Tongue (tissue), 2 donors: ENCODE results near the gene AXIN1. TPM values are rescaled to one million over a fixed set of nuclear protein-coding genes. Genes with fewer than 3 reads are reported as not detected.

ENCODE experiments used
- DNase-seq: peaks from one replicate; pipeline ENCODE4 v3.0.0-alpha.2; 2015
- total RNA-seq: library from RNA; depleted of rRNA; stranded (reverse); fragments of >200 nt; gene quantifications from one replicate; pipeline ENCODE4 v1.2.3, GENCODE V29; 2014

The AXIN1 gene
- total RNA-seq, 1 donor from 2014 or later, result 18.3 TPM

DNA sequence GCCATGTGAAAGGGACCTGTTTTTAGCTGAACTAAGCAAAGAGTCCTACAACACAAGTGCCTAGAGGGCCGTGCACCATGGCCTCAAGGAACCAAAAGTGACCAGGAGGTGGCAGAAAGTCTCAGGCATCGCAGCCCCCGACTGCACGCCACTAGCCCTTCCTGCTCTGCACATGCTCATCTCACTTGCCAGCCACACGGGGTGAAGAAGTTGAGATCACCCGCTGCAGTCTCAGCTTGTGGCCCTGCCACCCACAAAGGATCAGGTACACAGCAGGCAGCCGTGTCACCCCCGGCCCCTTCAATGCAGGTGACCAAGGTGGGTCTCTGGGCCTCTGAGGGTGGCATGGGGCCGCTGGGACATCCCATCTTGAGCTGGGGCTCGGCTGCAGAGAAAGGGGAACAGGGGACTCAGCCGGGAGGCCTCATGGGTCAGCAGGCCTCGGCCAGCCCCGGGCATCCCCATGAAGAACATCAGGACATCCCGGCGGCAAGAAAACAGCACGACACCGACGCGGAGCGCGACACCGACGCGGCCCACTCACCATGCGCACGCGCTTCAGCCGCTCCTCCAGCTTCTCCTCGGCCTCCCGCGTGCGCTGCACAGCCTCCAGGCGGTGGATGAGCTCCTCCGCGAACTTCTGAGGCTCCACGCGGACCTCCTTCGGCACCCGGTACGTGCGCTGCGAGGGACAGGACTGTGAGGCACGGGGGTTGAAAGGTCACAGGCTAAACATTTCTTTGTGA is 48.6 kb downstream of the AXIN1 start:
- no peak for DNase-seq

DNA sequence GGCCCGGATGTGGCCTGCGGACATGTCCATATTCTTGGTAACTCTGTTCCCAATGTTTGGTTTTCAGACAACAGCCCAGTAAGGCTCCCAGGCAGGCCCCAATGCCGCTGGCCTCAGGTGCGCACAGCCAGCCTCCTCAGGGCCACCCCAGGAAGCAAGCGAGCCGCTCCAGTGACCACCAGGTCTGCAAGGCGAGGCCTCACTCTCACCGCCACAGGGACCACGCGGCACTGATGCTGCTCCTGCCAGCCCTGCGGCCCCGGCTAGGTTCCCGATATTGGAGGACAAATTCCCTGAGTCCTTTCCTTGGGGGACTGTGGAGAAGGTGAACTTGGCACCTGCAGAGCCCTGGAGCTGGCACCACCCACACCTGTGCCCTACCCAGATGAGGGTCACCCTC is 50.6 kb downstream of the AXIN1 start:
- DNase-seq, result no peak

DNA sequence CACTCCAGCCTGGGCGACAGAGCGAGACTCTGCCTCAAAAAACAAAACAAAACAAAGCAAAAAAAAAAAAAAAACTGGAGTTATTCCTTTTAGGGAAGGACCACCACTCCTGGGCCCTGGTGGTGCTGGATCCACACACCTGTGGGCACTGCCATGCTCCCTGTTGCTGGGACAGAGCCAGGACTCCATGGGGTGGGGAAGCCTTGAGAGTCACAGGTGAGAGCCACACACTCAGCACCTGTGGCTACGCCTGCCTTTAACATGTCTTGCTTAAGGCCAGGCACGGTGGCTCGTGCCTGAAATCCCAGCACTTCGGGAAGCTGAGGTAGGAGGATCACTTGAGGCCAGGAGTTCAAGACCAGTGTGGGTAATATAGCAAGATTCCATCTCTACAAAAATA is 51.3 kb downstream of the AXIN1 start:
- no peak for DNase-seq

DNA sequence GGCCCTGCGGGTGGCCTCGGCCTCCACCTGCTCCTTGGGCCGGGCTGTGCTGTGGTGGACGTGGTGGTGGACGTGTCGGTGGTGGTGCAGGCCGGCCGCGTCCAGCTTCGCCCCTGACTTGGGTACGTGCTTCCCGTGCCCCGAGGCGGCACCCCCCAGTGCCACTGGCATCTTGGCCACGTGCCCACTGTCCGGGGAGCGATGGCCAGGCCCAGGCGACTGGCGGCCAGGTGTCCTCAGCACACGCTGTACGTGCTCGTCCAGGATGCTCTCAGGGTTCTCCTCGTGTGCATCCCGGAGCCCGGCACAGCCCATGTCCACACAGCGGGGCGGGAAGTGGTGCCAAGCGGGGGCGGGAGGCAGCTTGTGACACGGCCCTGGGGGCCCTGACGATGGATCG is 54.7 kb downstream of the AXIN1 start:
- DNase-seq, result no peak

DNA sequence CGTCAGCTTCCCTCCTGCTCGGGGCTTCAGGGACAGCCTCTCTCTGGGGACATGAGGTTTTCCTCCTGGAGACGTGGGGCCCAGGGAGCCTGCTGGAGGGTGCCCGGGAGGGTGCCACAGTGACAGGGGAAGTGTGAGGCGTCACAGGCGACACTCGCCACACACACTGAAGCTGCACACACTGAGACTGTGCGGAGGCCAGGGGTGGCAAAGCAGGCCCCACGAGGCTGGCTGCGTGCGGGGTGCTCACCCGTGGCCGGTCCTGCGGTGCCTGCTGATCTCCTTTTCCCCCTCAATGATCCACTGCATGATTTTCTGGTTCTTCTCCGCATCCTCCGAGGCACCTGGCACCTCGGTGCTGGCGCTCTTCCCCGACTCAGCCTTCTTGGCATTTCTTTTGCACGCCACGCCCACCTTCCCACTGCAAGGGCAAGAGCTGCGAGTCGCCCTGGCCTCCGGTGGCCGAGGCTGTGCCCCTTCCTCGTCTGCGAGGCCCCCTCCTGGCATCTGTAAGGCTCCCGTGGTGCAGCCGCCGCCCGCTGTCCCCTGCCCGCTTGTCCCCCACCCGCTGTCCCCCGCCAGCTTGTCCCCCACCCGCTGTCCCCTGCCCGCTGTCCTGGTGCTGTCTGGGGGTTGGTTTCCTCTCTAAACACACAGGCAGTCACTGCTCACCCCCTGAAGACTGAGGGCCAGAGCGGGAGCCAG is 55.6 kb downstream of the AXIN1 start:
- no peak for DNase-seq

DNA sequence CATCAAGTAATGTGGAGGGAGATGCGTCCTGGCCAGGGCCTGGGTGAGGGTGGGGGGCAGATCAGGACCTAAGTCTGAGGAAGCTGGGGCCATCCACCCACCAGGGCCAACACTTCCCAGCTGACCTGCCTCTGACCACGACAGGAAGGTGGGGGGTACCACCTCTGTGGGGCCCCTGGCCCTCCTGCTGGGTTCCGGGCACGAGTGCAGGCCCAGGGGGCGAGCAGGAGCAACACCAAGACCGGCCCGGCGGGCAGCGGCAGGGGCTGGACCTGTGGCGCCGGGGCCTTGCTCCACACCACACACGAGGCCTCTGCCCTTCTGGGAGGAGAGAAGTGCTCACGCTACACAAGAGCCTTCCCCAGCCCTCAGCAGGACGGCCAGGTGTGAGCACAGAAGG is 56.2 kb downstream of the AXIN1 start:
- no peak for DNase-seq

DNA sequence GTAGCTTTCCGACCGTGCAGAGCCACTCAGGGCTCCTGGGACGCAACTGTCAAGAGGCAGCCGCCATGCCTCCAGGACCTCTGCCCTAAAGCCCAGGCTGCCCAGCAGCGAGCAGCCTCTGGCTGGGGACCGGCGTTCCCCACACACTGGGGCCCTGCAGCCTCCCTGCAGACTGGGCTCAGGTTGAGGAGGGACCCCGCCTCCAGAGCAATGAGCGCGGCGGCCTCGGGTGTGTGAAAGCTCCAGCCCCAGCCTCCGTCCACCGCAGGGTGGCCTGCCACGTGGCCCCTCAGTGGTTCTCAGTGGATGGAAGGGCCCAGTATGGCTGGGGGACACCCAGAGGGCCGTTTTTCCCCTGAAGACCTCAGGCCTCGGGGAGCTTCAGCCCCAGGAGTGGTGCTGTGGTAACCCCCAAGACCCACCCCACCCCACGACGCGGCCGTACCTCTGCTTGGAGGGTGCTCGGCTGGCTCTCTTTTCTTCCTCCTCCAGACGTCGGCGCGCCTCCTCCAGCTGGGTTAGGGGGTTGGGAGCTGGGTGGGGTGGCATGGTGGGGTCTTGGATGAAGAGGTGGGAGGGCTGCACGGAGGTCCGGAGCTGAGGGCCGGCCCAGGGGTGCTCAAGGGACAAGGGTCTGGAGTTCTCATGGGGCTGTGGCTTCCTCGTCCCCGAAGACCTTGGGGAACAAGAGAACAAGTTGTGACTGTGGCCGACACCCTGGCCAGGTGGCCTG is 59.3 kb downstream of the AXIN1 start:
- DNase-seq, result no peak

DNA sequence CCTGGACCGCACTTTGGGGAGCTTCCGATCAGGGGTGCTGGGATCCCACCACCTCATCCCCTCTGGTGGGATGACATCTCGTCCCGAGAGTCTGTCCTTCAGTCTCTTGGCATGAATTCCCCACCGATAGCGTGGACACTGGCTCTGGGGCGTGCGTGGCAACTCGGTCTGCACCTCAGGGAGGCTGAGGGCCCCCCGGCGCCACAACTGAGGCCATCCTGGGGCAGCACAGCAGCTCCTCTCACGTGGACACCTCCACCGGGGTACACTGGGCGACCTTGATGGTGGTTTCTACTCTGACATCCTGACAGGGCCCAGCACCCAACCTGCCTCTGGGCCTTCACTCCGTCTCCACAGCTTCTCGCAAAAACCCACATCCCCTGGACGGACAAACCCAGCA is 61.0 kb downstream of the AXIN1 start:
- no peak for DNase-seq

DNA sequence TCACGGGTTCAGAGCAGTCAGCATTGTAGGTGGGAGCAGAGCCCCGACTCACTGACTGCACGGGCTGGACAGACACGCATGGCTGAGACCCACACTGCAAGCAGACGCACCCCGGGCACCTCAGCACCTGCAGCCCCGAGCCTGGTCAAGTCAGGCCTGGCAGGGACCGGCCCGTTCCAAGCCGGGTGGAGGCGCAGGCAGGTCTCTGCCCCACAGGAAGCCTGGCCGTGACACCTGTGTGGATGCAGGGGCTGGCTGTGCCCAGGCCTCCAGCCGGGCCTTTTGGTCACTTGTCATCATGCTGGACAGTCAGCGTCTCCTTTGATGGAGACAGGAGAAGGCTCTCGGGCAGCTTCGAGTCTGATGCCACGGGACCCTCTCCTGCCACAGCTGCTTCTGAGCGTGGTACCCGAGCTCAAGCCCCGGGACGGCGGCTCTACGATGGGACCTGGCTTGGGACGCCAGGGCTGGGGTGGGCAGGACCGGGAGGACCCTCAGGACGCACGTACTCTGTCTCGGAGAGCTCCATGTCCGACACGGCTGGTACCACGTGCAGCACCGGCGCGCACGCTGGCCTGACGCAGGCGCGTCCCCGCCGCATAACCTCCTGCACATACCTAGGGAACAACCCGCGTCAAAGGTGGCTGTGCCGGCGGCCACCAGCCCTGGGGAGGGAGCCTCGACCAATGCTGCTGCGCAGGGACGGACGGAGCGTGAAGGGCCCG is 61.7 kb downstream of the AXIN1 start:
- DNase-seq, result no peak

DNA sequence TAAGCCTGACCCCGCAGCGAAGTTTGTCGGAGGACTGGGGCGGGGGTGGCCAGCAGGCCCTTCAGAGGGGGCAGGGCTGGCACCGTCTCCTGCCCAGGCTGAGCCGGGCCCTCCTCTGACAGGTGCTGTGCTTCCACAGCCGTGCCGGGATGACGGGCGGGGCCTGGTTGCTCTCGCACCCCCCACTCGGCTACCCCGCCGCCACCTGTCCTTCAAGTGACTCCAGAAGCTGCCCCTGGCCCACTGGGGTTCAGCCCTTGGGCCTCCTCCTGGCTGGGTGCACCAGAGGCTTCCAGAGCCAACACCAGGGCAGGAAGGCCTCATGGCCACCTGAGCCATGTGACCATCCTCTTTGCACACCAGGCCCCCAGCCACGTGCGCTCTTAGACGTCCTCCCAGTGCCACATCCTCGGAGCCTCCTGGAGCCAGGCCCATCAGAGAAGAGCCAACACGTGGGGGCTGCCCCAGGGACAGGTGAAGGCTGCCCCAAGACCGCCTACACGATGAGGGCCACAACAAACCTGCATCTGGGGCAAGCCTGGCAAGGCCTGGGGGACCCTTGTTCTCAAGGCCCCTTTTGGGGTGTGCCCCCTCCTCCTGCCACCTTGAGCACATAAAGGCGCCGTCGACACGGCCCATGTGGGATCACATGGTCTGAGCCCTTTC is 62.4 kb downstream of the AXIN1 start:
- DNase-seq, result no peak

DNA sequence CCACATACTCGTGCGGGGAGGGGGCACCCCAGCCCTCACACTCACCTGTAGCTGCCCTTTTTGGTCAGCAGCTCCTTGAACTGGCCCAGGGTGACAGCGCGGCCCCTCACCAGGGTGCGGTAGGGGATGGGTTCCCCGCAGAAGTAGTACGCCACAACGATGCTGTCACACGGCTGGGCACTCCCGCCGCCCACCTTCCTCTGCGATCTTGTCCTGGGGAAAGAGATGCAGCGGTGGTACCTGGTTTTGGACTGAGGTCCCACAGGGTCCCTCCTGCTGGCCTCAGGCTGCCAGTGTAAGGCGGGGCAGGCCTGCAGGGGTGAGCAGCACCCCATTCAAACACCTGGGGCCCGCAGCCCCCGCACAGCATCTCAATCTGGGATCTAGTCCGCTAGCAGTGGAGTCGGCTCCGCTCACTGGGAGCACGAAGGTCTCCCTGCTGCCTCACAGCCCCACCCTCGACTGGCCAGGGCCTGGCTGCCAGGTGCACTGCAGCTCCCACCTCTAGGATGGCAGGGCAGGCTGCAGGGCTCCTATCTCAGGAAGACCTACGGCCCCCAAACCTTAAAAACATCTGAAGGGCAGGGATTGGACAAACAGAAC is 63.0 kb downstream of the AXIN1 start:
- no peak for DNase-seq

DNA sequence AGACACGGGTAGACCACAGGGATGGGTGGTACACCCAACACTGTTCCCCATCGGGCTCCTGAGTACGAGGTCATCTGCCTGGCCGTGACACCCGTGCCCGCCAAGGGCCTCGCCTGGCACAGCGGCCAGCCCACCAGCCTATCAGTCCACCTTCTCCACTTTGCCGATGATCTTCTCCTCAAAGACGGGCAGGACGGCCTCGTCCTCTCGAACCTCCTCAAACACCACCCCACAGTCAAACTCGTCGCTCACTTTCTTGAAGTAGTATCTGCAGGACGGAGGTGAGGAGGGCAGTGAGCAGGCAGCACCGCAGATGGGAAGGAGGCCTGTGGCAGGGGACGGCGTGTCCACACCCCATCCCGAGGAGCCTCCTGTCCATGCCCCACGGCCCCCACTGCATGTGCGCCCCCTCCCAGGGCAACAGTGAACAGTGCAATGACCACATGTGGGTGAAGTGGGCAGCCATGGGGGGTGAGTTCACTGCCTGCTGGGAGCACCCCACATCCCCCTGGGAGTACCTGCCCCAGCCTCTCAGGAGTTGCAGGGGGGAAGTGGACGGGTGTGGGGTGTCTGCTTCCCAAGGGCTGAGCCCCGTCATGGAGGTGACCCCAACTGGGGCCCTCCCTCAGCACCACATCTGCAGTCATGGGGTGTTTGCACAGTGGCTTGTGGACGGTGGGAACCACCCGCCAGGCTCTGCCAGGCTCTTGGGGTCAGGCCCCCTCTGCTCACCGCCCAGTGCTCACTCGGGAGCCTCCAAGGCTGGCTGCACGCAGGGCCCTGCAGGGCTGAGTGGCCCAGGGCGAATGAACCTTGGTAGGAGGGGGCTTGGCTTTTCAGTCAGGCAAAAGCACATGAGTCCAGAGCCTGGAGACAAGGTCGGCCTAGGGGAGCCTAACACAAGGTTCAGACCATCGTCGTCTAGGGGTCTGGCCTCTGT is 64.3 kb downstream of the AXIN1 start:
- no peak for DNase-seq

DNA sequence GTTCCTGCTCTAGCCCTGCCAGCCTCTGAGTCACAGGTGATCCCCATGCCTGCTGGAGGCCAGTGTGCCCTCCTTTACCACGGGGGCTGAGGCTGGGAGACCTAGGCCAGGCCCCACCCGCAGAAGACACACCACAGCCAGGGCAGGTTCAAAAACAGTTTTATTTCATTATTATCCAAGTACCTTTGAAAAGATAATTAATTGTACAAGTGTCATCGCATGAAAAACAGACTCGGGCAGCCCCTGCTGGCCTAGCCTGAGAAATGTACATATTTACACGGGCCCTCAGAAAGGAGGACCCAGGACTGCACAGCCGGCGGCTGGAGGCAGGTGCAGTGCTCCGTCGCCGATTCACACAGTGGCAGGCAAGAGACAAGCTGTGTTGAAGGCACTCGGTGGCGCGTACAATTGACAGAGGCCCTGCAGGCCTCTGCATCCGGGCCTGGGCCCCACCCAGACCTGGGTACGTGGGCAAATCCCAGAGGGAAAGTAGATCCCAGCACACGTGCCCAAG is 65.2 kb downstream of the AXIN1 start:
- DNase-seq, result no peak

DNA sequence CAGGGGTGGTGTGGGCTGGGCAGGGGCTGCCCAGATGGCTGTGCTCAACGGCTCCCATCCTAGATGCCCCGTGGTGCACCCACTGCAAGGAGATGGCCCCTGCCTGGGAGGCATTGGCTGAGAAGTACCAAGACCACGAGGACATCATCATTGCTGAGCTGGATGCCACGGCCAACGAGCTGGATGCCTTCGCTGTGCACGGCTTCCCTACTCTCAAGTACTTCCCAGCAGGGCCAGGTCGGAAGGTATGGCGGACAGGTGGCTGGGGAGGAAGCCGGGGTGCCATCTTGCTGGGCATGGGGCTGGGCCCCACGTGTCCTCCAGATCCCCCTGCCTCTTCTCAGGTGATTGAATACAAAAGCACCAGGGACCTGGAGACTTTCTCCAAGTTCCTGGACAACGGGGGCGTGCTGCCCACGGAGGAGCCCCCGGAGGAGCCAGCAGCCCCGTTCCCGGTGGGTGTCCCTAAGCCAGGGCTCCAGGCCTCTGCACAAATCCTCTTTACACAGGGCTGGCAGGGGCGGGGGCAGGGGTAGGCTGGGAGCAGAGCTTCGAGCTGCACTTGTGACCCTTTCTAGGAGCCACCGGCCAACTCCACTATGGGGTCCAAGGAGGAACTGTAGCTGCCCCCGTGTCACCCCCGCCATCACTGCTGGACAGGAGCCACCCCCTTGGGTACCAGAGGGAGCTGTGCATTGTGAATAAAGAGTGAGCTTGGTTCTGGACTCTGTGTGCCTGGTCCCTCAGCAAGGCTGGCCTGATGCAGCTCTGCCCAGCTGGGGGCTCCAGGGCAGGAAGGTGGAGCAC is 65.8 kb downstream of the AXIN1 start:
- no peak for DNase-seq

DNA sequence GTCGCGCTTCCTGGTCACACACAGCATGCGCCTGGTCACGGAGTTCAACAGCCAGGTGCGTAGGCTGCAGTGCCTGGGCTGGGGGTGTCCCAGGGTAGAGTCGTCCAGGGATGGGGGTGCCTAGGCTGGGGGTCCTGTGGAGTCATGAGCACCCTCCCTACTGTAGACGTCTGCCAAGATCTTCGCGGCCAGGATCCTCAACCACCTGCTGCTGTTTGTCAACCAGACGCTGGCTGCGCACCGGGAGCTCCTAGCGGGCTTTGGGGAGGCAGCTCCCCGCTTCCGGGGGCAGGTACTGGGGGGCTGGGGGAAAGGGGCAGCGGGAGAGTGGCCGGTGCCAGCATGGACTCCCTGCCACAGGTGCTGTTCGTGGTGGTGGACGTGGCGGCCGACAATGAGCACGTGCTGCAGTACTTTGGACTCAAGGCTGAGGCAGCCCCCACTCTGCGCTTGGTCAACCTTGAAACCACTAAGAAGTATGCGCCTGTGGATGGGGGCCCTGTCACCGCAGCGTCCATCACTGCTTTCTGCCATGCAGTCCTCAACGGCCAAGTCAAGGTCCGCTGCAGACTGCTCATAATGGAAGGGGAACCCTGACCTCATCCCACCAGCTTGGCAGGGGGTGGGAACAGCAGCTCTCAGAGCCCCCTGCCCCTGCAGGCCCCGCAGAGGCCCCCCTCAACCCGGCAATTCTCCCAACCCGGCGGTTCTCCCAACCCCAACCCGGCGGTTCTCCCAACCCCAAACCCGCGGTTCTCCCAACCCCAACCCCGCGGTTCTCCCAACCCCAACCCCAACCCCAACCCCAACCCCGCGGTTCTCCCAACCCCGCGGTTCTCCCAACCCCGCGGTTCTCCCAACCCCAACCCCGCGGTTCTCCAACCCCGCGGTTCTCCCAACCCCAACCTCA is 67.1 kb downstream of the AXIN1 start:
- no peak for DNase-seq

DNA sequence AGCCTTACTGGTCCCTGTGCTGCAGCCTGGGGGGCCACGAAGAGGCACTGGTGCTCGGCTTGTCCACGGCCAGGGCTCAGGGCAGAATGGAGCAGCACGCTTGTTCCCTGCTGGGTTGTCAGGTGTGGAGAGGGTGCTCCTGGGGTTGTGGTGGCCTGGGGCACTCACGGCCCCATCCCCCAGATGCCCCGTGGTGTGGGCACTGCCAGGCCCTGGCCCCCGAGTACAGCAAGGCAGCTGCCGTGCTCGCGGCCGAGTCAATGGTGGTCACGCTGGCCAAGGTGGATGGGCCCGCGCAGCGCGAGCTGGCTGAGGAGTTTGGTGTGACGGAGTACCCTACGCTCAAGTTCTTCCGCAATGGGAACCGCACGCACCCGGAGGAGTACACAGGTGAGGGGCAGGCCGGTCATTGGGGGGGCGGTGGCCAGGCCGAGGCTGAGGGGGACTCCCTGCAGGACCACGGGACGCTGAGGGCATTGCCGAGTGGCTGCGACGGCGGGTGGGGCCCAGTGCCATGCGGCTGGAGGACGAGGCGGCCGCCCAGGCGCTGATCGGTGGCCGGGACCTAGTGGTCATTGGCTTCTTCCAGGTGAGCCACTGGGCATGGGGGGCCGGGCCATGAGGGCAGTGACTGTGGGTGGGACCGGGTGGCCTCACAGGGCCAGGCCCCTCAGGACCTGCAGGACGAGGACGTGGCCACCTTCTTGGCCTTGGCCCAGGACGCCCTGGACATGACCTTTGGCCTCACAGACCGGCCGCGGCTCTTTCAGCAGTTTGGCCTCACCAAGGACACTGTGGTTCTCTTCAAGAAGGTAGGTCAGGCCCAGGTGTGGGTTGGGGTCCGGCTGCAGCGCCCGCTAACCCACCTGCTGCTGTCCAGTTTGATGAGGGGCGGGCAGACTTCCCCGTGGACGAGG is 68.1 kb downstream of the AXIN1 start:
- DNase-seq, result no peak
